Sigmoid colon (tissue), 7 donors: ENCODE data around the gene QPCT. TPM values are rescaled to one million over a fixed set of nuclear protein-coding genes. Genes with fewer than 3 reads are reported as not detected.
"Not testable (repeated sequence)": the region's sequence is repeated elsewhere in the genome, so short reads cannot be mapped to it uniquely, and the experiment has no call there.

ENCODE experiments used
- DNase-seq: peaks from one replicate; pipeline ENCODE4 v3.0.0-alpha.2; 2019
- H3K27ac ChIP-seq, 4 donors: fragments of 200-600 bp; sonication (generic); one replicate each; pipeline ENCODE4 v1.5.1; 2016 to 2019; ENCODE audit warnings: mild to moderate bottlenecking in 1 of 4
- H3K27me3 ChIP-seq, 3 donors: fragments of 200-600 bp; sonication (generic); one replicate each; pipeline ENCODE4 v1.5.1; 2019; ENCODE audit warnings: mild to moderate bottlenecking in 1 of 3
- H3K36me3 ChIP-seq, 4 donors: fragments of 200-600 bp; sonication (generic); one replicate each; pipeline ENCODE4 v1.5.1; 2016 to 2019
- H3K4me1 ChIP-seq, 4 donors: fragments of 200-600 bp; sonication (generic); one replicate each; pipeline ENCODE4 v1.5.1; 2017 to 2019
- H3K4me3 ChIP-seq, 4 donors: fragments of 200-600 bp; sonication (generic); one replicate each; pipeline ENCODE4 v1.5.1; 2017 to 2019; ENCODE audit warnings: mild to moderate bottlenecking in 2 of 4, moderate library complexity in 1 of 4
- H3K9me3 ChIP-seq, 4 donors: fragments of 200-600 bp in 3 of 4; sonication (generic) in 3 of 4; one replicate each; pipeline versions ENCODE4 v1.5.1 to v1.6.1; 2013 to 2019
- EP300 ChIP-seq, 4 donors: sonication (generic); formaldehyde crosslinking; IDR thresholded peaks; one replicate each; pipeline ENCODE4 v1.6.1; 2017; ENCODE audit warnings: antibody characterized with exemption in 4 of 4
- POLR2A ChIP-seq, 2 donors: fragments of 450-650 bp; IDR thresholded peaks; one replicate each; pipeline ENCODE4 v1.6.1; 2016; ENCODE audit warnings: antibody characterized with exemption in 2 of 2, mild to moderate bottlenecking in 2 of 2, moderate library complexity in 2 of 2
- POLR2AphosphoS5 ChIP-seq, 4 donors: sonication (generic); formaldehyde crosslinking; IDR thresholded peaks; one replicate each; pipeline ENCODE4 v1.6.1; 2017; ENCODE audit warnings: antibody characterized with exemption in 4 of 4
- WGBS, 2 donors: extraction: QIAGEN DNeasy Blood & Tissue Kit; methylation state at CpG; one replicate each; pipeline ENCODE4 v1.1.7; 2013; 5-methylcytosine and 5-hydroxymethylcytosine counted together
- intact Hi-C: fragments of 100-400 bp; cut with DNase I; formaldehyde crosslinking; loops from one replicate; pipeline ENCODE4 v1.15.1; 2023
- polyA plus RNA-seq, 3 donors: library from polyadenylated mRNA; stranded (reverse); fragments of 200-250 nt; gene quantifications; one replicate each; pipeline ENCODE4 v1.2.3, GENCODE V29; 2013
- total RNA-seq, 4 donors: library from RNA; depleted of rRNA; stranded (reverse); fragments of >200 nt; gene quantifications; one replicate each; pipeline ENCODE4 v1.1.0, GENCODE V29; 2016
- TF ChIP-seq, protein P1 (sequence below), 4 experiments: fragments of 450-650 bp in 3 of 4; fragments of 200-600 bp in 1 of 4; IDR thresholded peaks; one replicate each; pipeline ENCODE4 v1.5.1; 2016 to 2019; ENCODE audit warnings: antibody characterized with exemption in 4 of 4, mild to moderate bottlenecking in 3 of 4, moderate library complexity in 2 of 4
- donor health status: healthy with polysubstance abuse.
- donor health status: Bipolar disorder and iron deficiency.
- donor health status: healthy.

The QPCT gene
- total and polyA plus RNA-seq, 7 donors, result 1.2 to 94.9 (median 65.8) TPM

- DNase-seq, result no peak
- no peaks in the 10 kb centered on the region for H3K27me3 ChIP-seq
- WGBS, 2 donors, result 21 to 64% methylated on average over 3 of the region's 3 CpGs
- no peaks in the 10 kb centered on the region for H3K36me3 ChIP-seq
- H3K27ac ChIP-seq, result peak overlapping the region; percentile 53 to 87 (median 78)
- peaks cover 0 to 65% (median 53%) of the 10 kb centered on the region in 4 donors for H3K4me1 ChIP-seq
- intact Hi-C loops, result loop anchor here (2.0 to 5.0 kb wide), 3 partner anchors 32 to 102 kb away; partner anchors contain the start of gene QPCT
- no peak for TF ChIP-seq POLR2A (IDR thresholded peaks at IDR 0.05)
- TF ChIP-seq, protein P1, sequence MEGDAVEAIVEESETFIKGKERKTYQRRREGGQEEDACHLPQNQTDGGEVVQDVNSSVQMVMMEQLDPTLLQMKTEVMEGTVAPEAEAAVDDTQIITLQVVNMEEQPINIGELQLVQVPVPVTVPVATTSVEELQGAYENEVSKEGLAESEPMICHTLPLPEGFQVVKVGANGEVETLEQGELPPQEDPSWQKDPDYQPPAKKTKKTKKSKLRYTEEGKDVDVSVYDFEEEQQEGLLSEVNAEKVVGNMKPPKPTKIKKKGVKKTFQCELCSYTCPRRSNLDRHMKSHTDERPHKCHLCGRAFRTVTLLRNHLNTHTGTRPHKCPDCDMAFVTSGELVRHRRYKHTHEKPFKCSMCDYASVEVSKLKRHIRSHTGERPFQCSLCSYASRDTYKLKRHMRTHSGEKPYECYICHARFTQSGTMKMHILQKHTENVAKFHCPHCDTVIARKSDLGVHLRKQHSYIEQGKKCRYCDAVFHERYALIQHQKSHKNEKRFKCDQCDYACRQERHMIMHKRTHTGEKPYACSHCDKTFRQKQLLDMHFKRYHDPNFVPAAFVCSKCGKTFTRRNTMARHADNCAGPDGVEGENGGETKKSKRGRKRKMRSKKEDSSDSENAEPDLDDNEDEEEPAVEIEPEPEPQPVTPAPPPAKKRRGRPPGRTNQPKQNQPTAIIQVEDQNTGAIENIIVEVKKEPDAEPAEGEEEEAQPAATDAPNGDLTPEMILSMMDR (IDR thresholded peaks at IDR 0.05), result no peak
- peak; percentile 21 to 86 (median 67) for TF ChIP-seq EP300 (IDR thresholded peaks at IDR 0.05)
- peak in 2 of 4 donors; percentile 4 to 48 for TF ChIP-seq POLR2AphosphoS5 (IDR thresholded peaks at IDR 0.05)
- peak overlapping the region in 2 of 4 donors; percentile 8 to 15 for H3K4me3 ChIP-seq
- no peaks in the 10 kb centered on the region for H3K9me3 ChIP-seq
Measured at GRCh38 chr2:37377187-37377532, 32.7 kb downstream of the QPCT start.

DNA sequence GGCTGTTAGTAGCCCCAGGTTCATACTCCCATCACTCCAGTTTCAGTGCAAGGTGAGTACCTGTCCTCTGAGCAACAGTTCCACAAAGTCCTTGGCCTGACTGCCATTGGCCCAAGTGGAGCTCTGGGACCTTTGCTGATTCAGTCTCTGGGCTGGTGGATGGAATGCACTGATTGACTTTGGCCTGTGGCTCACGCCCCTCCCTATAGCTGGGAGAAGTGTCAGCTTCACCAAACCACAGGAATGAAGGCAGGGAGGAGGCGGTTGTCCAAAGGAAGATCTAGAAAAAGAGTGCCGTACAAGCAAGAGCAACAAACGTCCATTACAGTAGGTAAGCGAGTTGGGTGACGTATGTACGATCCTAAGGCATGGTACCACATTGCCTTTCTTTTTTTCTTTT, 34.0 kb downstream of the QPCT start:
- Histone ChIP-seq H3K36me3 (no peaks in the 10 kb centered on the region), H3K9me3 (no peaks in the 10 kb centered on the region), H3K27me3 (no peaks in the 10 kb centered on the region), H3K4me1 (peaks cover 0 to 65% (median 53%) of the 10 kb centered on the region in 4 donors), H3K4me3 (no peak overlapping the region), H3K27ac (peak overlapping the region in 3 of 4 donors; percentile 76 to 87 (median 81))
- TF ChIP-seq EP300 (IDR thresholded peaks at IDR 0.05), result no peak
- TF ChIP-seq POLR2AphosphoS5 (IDR thresholded peaks at IDR 0.05), result no peak
- no peak for TF ChIP-seq POLR2A (IDR thresholded peaks at IDR 0.05)
- TF ChIP-seq, protein P1 (IDR thresholded peaks at IDR 0.05), result no peak
- WGBS, 2 donors, result 94 to 96% methylated on average over 7 of the region's 7 CpGs
- intact Hi-C loops, result loop anchor here (5.0 kb wide), 1 partner anchor 51 kb away; no protein-coding TSS in a partner anchor
- DNase-seq, result no peak

DNA sequence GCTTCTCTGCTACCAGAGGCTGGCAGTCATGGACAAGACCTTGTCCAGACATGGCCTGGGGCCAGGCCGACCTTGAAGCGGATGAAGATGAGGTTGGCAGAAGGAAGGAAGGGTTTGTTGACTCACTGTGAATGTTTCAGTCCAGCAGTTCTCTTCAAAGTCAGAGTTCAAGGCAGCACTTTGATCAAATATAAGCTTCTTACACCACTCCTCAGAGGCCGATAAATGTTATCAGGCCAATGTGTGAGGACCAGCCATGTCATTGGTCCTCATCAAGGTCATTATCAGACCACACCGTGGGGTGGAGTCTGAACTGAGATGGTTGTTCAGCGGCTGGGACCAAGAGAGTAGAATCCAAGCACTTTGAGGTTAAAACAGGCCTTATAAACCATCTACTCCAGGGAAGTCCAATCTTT, 35.5 kb downstream of the QPCT start:
- Histone ChIP-seq H3K27me3 (no peaks in the 10 kb centered on the region), H3K36me3 (no peaks in the 10 kb centered on the region), H3K9me3 (no peaks in the 10 kb centered on the region), H3K4me1 (peaks cover 0 to 61% (median 52%) of the 10 kb centered on the region in 4 donors), H3K4me3 (no peak overlapping the region), H3K27ac (peak overlapping the region in 3 of 4 donors; percentile 76 to 87 (median 81))
- WGBS, 2 donors, result 87 to 93% methylated on average over 5 of the region's 5 CpGs
- TF ChIP-seq POLR2AphosphoS5 (IDR thresholded peaks at IDR 0.05), result peak in 1 of 4 donors; percentile 20
- TF ChIP-seq POLR2A (IDR thresholded peaks at IDR 0.05), result no peak
- TF ChIP-seq EP300 (IDR thresholded peaks at IDR 0.05), result no peak
- TF ChIP-seq, protein P1 (IDR thresholded peaks at IDR 0.05), result no peak
- intact Hi-C loops, result loop anchor here (5.0 kb wide), 1 partner anchor 53 kb away; no protein-coding TSS in a partner anchor
- no peak for DNase-seq

DNA sequence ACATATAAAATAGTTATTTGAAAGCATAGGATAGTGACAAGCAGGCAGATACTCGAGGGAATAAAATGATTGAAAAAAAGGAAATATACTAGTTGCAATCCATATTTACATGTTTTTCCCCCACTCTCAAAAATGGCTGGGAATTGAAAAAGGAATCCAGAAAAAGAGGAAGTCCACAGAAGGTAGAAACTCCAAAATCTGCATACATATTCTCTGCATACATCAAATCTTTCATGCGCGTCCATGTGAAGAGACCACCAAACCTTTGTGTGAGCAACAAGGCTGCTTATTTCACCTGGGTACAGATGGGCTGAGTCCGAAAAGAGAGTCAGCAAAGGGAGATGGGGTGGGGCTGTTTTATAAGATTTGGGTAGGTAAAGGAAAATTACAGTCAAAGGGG, 36.4 kb downstream of the QPCT start:
- H3K27ac ChIP-seq, H3K9me3 ChIP-seq, H3K27me3 ChIP-seq, H3K4me3 ChIP-seq, H3K36me3 ChIP-seq, intact Hi-C loops, DNase-seq: not testable (repeated sequence)
- peaks cover 0 to 53% (median 45%) of the 10 kb centered on the region in 4 donors for H3K4me1 ChIP-seq
- WGBS, 2 donors, result 81 to 85% methylated on average over 4 of the region's 4 CpGs

DNA sequence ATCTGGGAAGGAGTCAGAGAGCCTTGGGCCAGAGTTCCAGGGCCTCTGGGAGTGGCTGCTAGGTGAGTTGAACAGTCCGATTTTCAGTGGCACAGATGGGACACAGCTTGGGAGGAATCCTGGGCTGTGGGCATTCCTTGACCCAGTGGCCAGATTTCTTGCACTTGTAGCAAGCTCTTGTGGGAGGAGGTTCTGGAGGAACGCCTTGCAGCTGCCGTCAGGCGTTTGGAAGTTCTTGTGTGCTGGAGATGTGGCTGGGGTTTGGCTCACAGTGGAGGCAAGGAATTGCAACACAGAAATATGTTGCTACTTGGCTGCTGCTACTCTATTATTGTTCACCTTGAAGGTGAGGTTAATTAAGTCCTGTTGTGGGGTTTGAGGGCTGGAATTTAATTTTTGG, 39.8 kb downstream of the QPCT start:
- WGBS, 2 donors, result 89 to 92% methylated on average over 4 of the region's 4 CpGs
- H3K4me3 ChIP-seq, H3K9me3 ChIP-seq, H3K27me3 ChIP-seq, DNase-seq, intact Hi-C loops, H3K36me3 ChIP-seq, H3K27ac ChIP-seq: not testable (repeated sequence)
- peaks cover 0 to 21% (median 16%) of the 10 kb centered on the region in 4 donors for H3K4me1 ChIP-seq
